Measurements from ENCODE around the gene UAP1.

Gene UAP1

DNA sequence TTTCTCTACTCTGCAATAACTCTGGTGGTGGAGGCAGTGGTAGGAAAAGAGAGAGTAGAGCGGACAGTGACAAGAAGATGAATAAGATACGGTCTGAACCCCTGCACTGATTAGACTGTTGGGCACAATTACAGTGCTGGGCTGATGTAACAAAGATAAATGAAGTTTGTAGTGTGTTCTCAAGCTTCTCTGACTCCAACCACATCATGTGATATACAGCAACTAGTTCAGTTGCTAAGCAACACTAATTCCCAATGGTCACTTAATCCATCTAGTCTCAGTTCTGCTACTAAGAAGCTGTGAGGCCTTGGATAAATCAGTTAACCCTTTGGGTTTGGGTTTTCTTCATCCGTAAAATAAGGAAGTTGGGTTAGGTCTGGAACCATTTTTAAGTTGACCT is 88.1 kb downstream of the UAP1 start:
- H4K20me1 ChIP-seq (ENCODE audit: insufficient read depth, low read length) = no peaks in the 10 kb centered on the region
- H3K4me2 ChIP-seq (ENCODE audit: low read depth, low read length) = no peak overlapping the region
- no peaks in the 10 kb centered on the region for H3K79me2 ChIP-seq (ENCODE audit: low read length)
- no peaks in the 10 kb centered on the region for H3K9me2 ChIP-seq (replicated peaks; ENCODE audit: insufficient read depth, low read length)
- H3K9me3 ChIP-seq (replicated peaks; ENCODE audit: insufficient read depth, low read length) = no peaks in the 10 kb centered on the region
- H2AFZ ChIP-seq (ENCODE audit: low read length) = no peak overlapping the region
- H3K9ac ChIP-seq (ENCODE audit: low read length) = no peak overlapping the region
- no peaks in the 10 kb centered on the region for H3K4me1 ChIP-seq (ENCODE audit: low read length)
- no peaks in the 10 kb centered on the region for H3K36me3 ChIP-seq (replicated peaks; ENCODE audit: insufficient read depth, low read length)
- no peak for DNase-seq
- H3F3A ChIP-seq (ENCODE audit: insufficient read depth, low read length) = no peaks in the 10 kb centered on the region
- no peaks in the 10 kb centered on the region for H3K27me3 ChIP-seq (replicated peaks; ENCODE audit: insufficient read depth, low read length)
- no peak overlapping the region for H3K27ac ChIP-seq (ENCODE audit: low read length)
- TF ChIP-seq, protein P1, sequence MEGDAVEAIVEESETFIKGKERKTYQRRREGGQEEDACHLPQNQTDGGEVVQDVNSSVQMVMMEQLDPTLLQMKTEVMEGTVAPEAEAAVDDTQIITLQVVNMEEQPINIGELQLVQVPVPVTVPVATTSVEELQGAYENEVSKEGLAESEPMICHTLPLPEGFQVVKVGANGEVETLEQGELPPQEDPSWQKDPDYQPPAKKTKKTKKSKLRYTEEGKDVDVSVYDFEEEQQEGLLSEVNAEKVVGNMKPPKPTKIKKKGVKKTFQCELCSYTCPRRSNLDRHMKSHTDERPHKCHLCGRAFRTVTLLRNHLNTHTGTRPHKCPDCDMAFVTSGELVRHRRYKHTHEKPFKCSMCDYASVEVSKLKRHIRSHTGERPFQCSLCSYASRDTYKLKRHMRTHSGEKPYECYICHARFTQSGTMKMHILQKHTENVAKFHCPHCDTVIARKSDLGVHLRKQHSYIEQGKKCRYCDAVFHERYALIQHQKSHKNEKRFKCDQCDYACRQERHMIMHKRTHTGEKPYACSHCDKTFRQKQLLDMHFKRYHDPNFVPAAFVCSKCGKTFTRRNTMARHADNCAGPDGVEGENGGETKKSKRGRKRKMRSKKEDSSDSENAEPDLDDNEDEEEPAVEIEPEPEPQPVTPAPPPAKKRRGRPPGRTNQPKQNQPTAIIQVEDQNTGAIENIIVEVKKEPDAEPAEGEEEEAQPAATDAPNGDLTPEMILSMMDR (IDR thresholded peaks at IDR 0.05; ENCODE audit: low read length) = no peak
- TF ChIP-seq EZH2 (optimal IDR thresholded peaks at IDR 0.05; ENCODE audit: low read depth, low read length) = no peak
- no peak for TF ChIP-seq EZH2phosphoT487 (IDR thresholded peaks at IDR 0.05; ENCODE audit: low read length)
- no peak overlapping the region for H3K4me3 ChIP-seq (ENCODE audit: low read length)
